HG02678 (cell line): ENCODE measurements around the gene ZSCAN20.

ENCODE experiments used
- ATAC-seq: cut with Tn5 transposase; IDR thresholded peaks from one replicate; pipeline ENCODE4 v1.9.1; 2021; ENCODE audit warnings: mild to moderate bottlenecking, moderate library complexity; ENCODE audit not compliant: unreplicated experiment

ZSCAN20 gene

GRCh38 chr1:33527934-33528333, 55.5 kb downstream of the ZSCAN20 start:
- ATAC-seq, result no peak

- ATAC-seq, result no peak
These were observed 57.5 kb downstream of the ZSCAN20 start for GRCh38 chr1:33529957-33530356.

GRCh38 chr1:33532250-33532649, 59.8 kb downstream of the ZSCAN20 start:
- ATAC-seq, result no peak

- ATAC-seq, result no peak
These were observed 60.5 kb downstream of the ZSCAN20 start for GRCh38 chr1:33532936-33533335.

- ATAC-seq, result no peak
These were observed 62.9 kb downstream of the ZSCAN20 start for GRCh38 chr1:33535334-33535733.

- ATAC-seq, result no peak
These were observed 65.4 kb downstream of the ZSCAN20 start for GRCh38 chr1:33537885-33538284.

GRCh38 chr1:33541966-33542365, 69.5 kb downstream of the ZSCAN20 start:
- no peak for ATAC-seq
